PFSK-1 (cell line): ENCODE measurements around the gene KIAA1755.

ENCODE experiments used
- FOXP2 ChIP-seq: optimal IDR thresholded peaks from 2 replicates; pipeline ENCODE3; 2011; ENCODE audit warnings: borderline replicate concordance, control low read depth, inconsistent platforms; ENCODE audit not compliant: insufficient read depth; ENCODE audit errors: extremely low read length, extremely low read depth
- POLR2AphosphoS5 ChIP-seq: IDR thresholded peaks from 2 replicates; pipeline ENCODE4 v1.6.1; 2012; ENCODE audit warnings: low read depth, mild to moderate bottlenecking, control low read depth, low read length, moderate library complexity
- REST ChIP-seq, 2 experiments: IDR thresholded peaks; 2 replicates each; pipeline versions ENCODE4 v1.6.1 to v1.8.0; 2011 to 2012; ENCODE audit warnings: low read depth in 2 of 2, low read length in 2 of 2, control low read depth in 1 of 2, inconsistent platforms in 1 of 2, mild to moderate bottlenecking in 1 of 2, moderate library complexity in 1 of 2; ENCODE audit not compliant: insufficient read depth in 1 of 2
- SIN3A ChIP-seq: IDR thresholded peaks from 2 replicates; pipeline ENCODE4 v1.6.1; 2012; ENCODE audit warnings: mild to moderate bottlenecking, low read length, moderate library complexity, borderline replicate concordance; ENCODE audit not compliant: insufficient read depth
- TAF1 ChIP-seq: IDR thresholded peaks from 2 replicates; pipeline ENCODE4 v1.6.1; 2012; ENCODE audit warnings: low read length, control low read depth, borderline replicate concordance; ENCODE audit not compliant: insufficient read depth

KIAA1755 gene

GRCh38 chr20:38212806-38213606 lies 47.5 kb downstream of the KIAA1755 start:
- TF ChIP-seq FOXP2 = no peak
- TF ChIP-seq REST (IDR thresholded peaks at IDR 0.05; ENCODE audit: insufficient read depth in 1 of 2, low read depth in 2 of 2, low read length in 2 of 2) = no peak
- no peak for TF ChIP-seq POLR2AphosphoS5
- no peak for TF ChIP-seq SIN3A
- TF ChIP-seq TAF1 = no peak

- TF ChIP-seq SIN3A = no peak
- TF ChIP-seq FOXP2 = no peak
- TF ChIP-seq REST (IDR thresholded peaks at IDR 0.05; ENCODE audit: insufficient read depth in 1 of 2, low read depth in 2 of 2, low read length in 2 of 2) = no peak
- no peak for TF ChIP-seq POLR2AphosphoS5
- TF ChIP-seq TAF1 = no peak
Observed at GRCh38 chr20:38211200-38212097, 49.1 kb downstream of the KIAA1755 start.

GRCh38 chr20:38210741-38211140 lies 49.8 kb downstream of the KIAA1755 start:
- no peak for TF ChIP-seq FOXP2
- no peak for TF ChIP-seq REST (IDR thresholded peaks at IDR 0.05; ENCODE audit: insufficient read depth in 1 of 2, low read depth in 2 of 2, low read length in 2 of 2)
- no peak for TF ChIP-seq TAF1
- TF ChIP-seq POLR2AphosphoS5 = no peak
- TF ChIP-seq SIN3A = no peak

GRCh38 chr20:38209736-38210405 lies 50.7 kb downstream of the KIAA1755 start:
- TF ChIP-seq SIN3A (no peak), REST (IDR thresholded peaks at IDR 0.05; ENCODE audit: insufficient read depth in 1 of 2, low read depth in 2 of 2, low read length in 2 of 2) (no peak), TAF1 (no peak), POLR2AphosphoS5 (no peak), FOXP2 (no peak)
